ENCODE results near the gene CLDN2. TPM values are rescaled to one million over a fixed set of nuclear protein-coding genes. Genes with fewer than 3 reads are reported as not detected.

CLDN2 gene
- total RNA-seq, 2 donors from 2014 or later = not detected

DNA sequence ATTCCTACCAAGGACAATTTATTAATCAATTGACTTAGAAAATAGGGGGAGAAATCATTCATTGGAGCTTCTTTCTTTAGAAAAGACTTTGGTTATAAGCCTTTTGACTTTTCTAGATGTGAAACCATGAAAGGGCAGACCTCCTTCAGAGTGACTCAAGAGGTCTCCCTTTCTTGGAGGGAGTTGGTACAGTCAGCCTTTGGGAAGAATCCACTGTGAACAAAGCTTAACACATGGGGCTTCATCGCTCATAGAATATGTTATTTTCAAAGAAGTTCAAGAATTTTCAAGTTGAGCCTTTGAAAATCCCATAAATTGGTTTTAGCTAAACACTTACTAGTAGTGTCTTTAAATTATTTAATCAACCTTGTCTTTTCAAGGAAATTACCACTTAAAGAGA is 45.1 kb upstream of the CLDN2 start:
- TF ChIP-seq, protein P1, sequence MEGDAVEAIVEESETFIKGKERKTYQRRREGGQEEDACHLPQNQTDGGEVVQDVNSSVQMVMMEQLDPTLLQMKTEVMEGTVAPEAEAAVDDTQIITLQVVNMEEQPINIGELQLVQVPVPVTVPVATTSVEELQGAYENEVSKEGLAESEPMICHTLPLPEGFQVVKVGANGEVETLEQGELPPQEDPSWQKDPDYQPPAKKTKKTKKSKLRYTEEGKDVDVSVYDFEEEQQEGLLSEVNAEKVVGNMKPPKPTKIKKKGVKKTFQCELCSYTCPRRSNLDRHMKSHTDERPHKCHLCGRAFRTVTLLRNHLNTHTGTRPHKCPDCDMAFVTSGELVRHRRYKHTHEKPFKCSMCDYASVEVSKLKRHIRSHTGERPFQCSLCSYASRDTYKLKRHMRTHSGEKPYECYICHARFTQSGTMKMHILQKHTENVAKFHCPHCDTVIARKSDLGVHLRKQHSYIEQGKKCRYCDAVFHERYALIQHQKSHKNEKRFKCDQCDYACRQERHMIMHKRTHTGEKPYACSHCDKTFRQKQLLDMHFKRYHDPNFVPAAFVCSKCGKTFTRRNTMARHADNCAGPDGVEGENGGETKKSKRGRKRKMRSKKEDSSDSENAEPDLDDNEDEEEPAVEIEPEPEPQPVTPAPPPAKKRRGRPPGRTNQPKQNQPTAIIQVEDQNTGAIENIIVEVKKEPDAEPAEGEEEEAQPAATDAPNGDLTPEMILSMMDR (conservative IDR thresholded peaks at IDR 0.05) = no peak
- no peak overlapping the region for H3K27ac Mint-ChIP-seq
- Histone ChIP-seq H3K27ac (ENCODE audit: low read depth, low read length) (no peak overlapping the region), H3K27me3 (ENCODE audit: control insufficient read depth, insufficient read depth, low read length, poor library complexity, severe bottlenecking) (no peaks in the 10 kb centered on the region), H3K9ac (ENCODE audit: extremely low read depth, low read length, poor library complexity, severe bottlenecking) (no peak overlapping the region), H3K36me3 (ENCODE audit: control insufficient read depth, insufficient read depth, low read length) (no peaks in the 10 kb centered on the region), H3K4me1 (ENCODE audit: control insufficient read depth, insufficient read depth, low read length) (no peaks in the 10 kb centered on the region), H3K9me3 (ENCODE audit: control insufficient read depth, low read length) (no peaks in the 10 kb centered on the region), H3K4me3 (ENCODE audit: low read length) (no peak overlapping the region)
- no peak overlapping the region for H3K4me3 Mint-ChIP-seq
- DNase-seq = no peak
- no peaks in the 10 kb centered on the region for H3K4me1 Mint-ChIP-seq
- no peaks in the 10 kb centered on the region for H3K27me3 Mint-ChIP-seq (ENCODE audit: insufficient read depth)
- H3K9me3 Mint-ChIP-seq = peaks cover 34% of the 10 kb centered on the region
- H3K36me3 Mint-ChIP-seq (ENCODE audit: low read depth) = no peaks in the 10 kb centered on the region
- WGBS, 2 experiments (ENCODE audit: insufficient coverage in 1 of 2, insufficient read length in 1 of 2) = 92% methylated on average over 1 of the region's 1 CpG; no CpG with 5 or more reads in 1 of the 2 experiments

DNA sequence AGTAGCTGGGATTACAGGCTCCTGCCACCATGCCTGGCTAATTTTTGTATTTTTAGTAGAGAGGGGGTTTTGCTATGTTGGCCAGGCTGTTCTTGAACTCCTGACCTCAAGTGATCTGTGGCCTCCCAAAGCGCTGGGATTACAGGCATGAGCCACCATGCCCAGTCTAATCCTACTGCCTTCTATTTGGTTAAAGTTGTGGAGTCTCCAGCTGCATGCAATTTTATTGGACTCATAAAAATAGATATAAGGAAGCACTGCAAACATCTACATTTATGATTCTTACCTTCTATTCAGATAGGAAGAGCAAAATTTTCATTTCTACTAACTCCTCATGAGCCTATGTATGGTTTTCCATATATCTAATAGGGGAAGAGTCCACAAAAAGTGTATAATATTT is 30.7 kb upstream of the CLDN2 start:
- Histone ChIP-seq H3K4me1 (ENCODE audit: control insufficient read depth, insufficient read depth, low read length) (no peaks in the 10 kb centered on the region), H3K9me3 (ENCODE audit: control insufficient read depth, low read length) (no peaks in the 10 kb centered on the region), H3K27me3 (ENCODE audit: control insufficient read depth, insufficient read depth, low read length, poor library complexity, severe bottlenecking) (no peaks in the 10 kb centered on the region), H3K36me3 (ENCODE audit: control insufficient read depth, insufficient read depth, low read length) (no peaks in the 10 kb centered on the region), H3K4me3 (ENCODE audit: low read length) (no peak overlapping the region), H3K9ac (ENCODE audit: extremely low read depth, low read length, poor library complexity, severe bottlenecking) (no peak overlapping the region), H3K27ac (ENCODE audit: low read depth, low read length) (no peak overlapping the region)
- H3K9me3 Mint-ChIP-seq = peaks cover 29% of the 10 kb centered on the region
- no peak overlapping the region for H3K27ac Mint-ChIP-seq
- no peaks in the 10 kb centered on the region for H3K4me1 Mint-ChIP-seq
- no peaks in the 10 kb centered on the region for H3K36me3 Mint-ChIP-seq (ENCODE audit: low read depth)
- TF ChIP-seq, protein P1 (conservative IDR thresholded peaks at IDR 0.05) = no peak
- WGBS, 2 experiments (ENCODE audit: insufficient coverage in 1 of 2, insufficient read length in 1 of 2) = 100% methylated on average over 1 of the region's 1 CpG; no CpG with 5 or more reads in 1 of the 2 experiments
- DNase-seq = no peak
- H3K4me3 Mint-ChIP-seq = no peak overlapping the region
- H3K27me3 Mint-ChIP-seq (ENCODE audit: insufficient read depth) = peaks cover 1% of the 10 kb centered on the region

DNA sequence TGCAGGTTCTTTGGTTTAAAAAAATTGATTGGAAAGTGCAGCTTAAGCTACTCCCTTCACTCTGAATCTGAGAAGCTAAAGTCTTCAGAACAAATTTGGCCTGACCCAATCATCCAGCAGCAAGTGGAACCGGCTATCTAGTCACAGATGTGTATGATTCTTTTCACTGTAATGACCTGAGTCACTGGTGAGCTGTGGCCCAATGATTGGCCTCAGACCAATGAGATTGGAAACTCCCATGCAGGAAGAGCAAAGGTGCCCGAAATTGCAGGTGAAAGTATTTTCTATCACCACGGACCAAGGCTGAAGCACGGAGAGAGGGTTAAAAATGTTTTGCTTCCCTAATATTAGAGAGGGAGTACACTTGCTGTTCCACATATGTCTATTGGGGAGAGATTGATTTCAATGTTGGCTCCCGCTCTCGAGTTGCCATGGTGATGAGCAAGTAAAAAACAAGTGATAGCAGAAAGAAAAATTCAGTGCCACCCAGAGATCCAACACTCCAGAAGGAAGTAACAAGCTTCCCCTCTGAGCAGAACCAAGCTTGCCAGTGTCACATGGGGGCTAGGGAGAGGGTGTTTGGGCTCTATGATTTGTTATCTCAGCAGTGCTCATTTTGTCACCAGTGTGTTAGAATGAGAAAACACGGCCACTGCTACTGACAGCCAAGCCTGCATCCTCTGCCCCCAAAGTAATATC is 28.3 kb upstream of the CLDN2 start:
- peaks cover 44% of the 10 kb centered on the region for H3K9me3 Mint-ChIP-seq
- peaks cover 5% of the 10 kb centered on the region for H3K27me3 Mint-ChIP-seq (ENCODE audit: insufficient read depth)
- H3K36me3 Mint-ChIP-seq (ENCODE audit: low read depth) = no peaks in the 10 kb centered on the region
- Histone ChIP-seq H3K27me3 (ENCODE audit: control insufficient read depth, insufficient read depth, low read length, poor library complexity, severe bottlenecking) (no peaks in the 10 kb centered on the region), H3K4me1 (ENCODE audit: control insufficient read depth, insufficient read depth, low read length) (no peaks in the 10 kb centered on the region), H3K36me3 (ENCODE audit: control insufficient read depth, insufficient read depth, low read length) (no peaks in the 10 kb centered on the region), H3K9ac (ENCODE audit: extremely low read depth, low read length, poor library complexity, severe bottlenecking) (no peak overlapping the region), H3K9me3 (ENCODE audit: control insufficient read depth, low read length) (no peaks in the 10 kb centered on the region), H3K4me3 (ENCODE audit: low read length) (no peak overlapping the region), H3K27ac (ENCODE audit: low read depth, low read length) (no peak overlapping the region)
- TF ChIP-seq, protein P1 (conservative IDR thresholded peaks at IDR 0.05) = no peak
- H3K27ac Mint-ChIP-seq = no peak overlapping the region
- 87% methylated on average over 7 of the region's 7 CpGs; no CpG with 5 or more reads in 1 of the 2 experiments for WGBS, 2 experiments (ENCODE audit: insufficient coverage in 1 of 2, insufficient read length in 1 of 2)
- no peaks in the 10 kb centered on the region for H3K4me1 Mint-ChIP-seq
- no peak for DNase-seq
- H3K4me3 Mint-ChIP-seq = no peak overlapping the region
